Hair follicle dermal papilla cell (primary cell): ENCODE results near the gene PAX2. TPM values are rescaled to one million over a fixed set of nuclear protein-coding genes. Genes with fewer than 3 reads are reported as not detected.

ENCODE experiments used
- total RNA-seq: library from RNA; depleted of rRNA; stranded (reverse); fragments of >200 nt; gene quantifications from 2 replicates; pipeline ENCODE4 v1.2.3, GENCODE V29; 2012

The PAX2 gene
- not detected in 2 replicates for total RNA-seq

DNA sequence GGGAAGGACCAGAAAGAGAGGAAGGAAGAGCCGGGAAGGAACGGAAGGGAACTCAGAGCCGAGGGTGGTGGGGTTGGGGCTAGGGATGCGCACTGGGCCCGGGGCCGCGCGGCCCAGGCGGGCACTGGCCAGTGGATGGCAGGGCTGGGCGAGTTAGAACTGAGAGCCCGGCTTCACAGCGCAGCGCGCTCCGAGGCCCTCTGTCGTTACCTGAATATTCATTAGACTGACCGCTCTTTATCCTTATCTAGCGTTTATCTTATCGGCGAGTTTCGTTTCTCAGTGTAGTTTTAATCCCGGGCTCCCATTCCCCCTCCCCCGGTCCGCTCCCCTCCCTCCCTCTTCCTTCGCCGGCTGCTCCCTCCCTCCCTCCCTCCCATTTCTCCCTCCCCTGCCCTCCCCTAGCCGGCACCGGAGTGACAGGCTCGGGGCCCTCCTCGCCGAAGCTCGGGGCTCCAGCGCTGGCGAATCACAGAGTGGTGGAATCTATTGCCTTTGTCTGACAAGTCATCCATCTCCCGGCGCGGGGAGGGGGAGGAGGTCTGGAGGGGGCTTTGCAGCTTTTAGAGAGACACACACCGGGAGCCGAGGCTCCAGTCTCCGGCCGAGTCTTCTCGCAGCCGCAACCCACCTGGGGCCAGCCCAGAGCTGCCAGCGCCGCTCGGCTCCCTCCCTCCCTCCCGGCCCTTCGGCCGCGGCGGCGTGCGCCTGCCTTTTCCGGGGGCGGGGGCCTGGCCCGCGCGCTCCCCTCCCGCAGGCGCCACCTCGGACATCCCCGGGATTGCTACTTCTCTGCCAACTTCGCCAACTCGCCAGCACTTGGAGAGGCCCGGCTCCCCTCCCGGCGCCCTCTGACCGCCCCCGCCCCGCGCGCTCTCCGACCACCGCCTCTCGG, at the start of gene PAX2:
Gene PAX2 (plus strand): TSS at position 596 of the 895 bp plus-strand sequence. CDS start 679 bp downstream, outside the sequence.

Other genes starting within 250 kb of the PAX2 start
- 5.1 and 7.1 TPM in 2 replicates for gene SEC31B, start 225.7 kb upstream of the PAX2 start, total RNA-seq
- 81.3 and 86.6 TPM in 2 replicates for gene NDUFB8, start 215.7 kb upstream of the PAX2 start, total RNA-seq
- gene HIF1AN, start 209.6 kb upstream of the PAX2 start, total RNA-seq: 9.9 and 11.2 TPM in 2 replicates
- 28.8 and 34.7 TPM in 2 replicates for gene SLF2, start 167.4 kb downstream of the PAX2 start, total RNA-seq
- gene SEMA4G, start 223.9 kb downstream of the PAX2 start, total RNA-seq: 0.85 and 1.8 TPM in 2 replicates
- 57.1 and 58.2 TPM in 2 replicates for gene MRPL43, start 241.9 kb downstream of the PAX2 start, total RNA-seq
- 3.0 and 5.2 TPM in 2 replicates for gene TWNK, start 242.0 kb downstream of the PAX2 start, total RNA-seq